ENCODE measurements around the gene TTLL6. TPM values are rescaled to one million over a fixed set of nuclear protein-coding genes. Genes with fewer than 3 reads are reported as not detected.

TTLL6 gene
- total and polyA plus RNA-seq, 12 donors: 0.06 to 0.73 (median 0.21) TPM; not detected in 8

DNA sequence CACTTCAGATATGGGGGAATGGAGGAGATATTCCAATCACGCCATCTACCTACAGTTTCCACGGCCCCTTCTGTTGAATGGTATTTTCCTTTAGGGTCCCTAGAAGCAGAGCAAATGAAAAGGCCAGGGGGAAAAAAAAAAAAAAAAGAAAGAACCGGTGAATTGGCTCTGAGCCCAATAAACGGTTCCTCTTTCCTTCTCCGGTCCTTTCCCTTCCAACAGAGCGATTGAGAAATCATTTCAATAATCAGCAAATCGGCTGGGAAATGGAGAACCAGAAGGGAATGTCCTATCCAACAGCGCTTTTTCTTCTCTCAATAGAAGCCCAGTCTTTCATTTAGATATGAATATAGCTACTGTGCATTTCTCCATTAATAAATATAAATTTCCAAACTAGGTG is 61.7 kb downstream of the TTLL6 start:
- peaks cover 36 to 100% (median 100%) of the 10 kb centered on the region in 7 donors for H3K27me3 ChIP-seq
- intact Hi-C loops (cut with DNase I): no loop called here
- WGBS, 2 donors: 16% methylated on average over 8 of the region's 8 CpGs

DNA sequence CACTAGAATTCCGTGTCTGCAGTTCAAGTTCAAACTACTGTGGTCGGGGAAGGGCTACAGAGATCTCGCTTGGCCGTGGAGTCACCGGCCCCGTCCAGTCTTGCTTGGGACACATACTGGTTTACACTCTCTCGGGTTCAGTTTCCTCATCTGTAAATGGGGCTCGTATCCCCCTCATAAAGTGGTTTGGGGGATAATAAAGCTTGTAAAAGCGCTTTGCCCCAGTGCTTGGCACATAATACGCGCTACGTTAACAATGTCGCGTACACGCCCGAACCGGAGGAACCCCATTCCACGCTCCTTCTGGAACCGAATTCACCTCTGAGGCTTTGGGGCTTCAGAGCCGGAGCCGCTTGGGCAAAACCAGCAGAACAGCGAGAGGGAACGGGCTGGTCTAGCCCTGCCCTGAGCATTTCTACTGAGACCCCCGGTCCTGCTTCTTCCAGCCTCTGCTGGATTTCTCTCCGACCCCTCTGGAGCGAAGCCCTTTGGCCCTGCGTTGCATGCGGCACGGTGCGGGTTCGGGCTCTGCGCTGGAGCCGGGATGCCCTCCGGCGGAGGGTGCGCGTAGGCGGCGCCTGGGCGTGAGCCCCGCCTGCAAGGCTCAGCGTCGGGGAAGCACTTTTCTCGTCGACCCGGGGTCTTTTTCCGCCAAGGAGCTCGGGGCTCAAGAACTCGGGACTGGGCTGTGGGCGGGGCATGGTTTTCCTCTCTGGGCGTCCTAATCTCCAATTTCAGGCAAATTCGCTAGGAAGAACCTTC is 62.3 kb downstream of the TTLL6 start:
- ATAC-seq: peak in 1 of 8 donors; percentile 9
- peaks cover 0 to 37% (median 8%) of the 10 kb centered on the region in 9 donors for H3K4me1 ChIP-seq
- H3K9me3 ChIP-seq: no peaks in the 10 kb centered on the region
- H3K27me3 ChIP-seq: peaks cover 43 to 100% (median 100%) of the 10 kb centered on the region in 7 donors
- no peak overlapping the region for H3K27ac ChIP-seq
- WGBS, 2 donors: 6% methylated on average over 52 of the region's 52 CpGs
- no peaks in the 10 kb centered on the region for H3K36me3 ChIP-seq
- intact Hi-C loops (cut with DNase I): no loop called here
- DNase-seq: no peak
- TF ChIP-seq, protein P1, sequence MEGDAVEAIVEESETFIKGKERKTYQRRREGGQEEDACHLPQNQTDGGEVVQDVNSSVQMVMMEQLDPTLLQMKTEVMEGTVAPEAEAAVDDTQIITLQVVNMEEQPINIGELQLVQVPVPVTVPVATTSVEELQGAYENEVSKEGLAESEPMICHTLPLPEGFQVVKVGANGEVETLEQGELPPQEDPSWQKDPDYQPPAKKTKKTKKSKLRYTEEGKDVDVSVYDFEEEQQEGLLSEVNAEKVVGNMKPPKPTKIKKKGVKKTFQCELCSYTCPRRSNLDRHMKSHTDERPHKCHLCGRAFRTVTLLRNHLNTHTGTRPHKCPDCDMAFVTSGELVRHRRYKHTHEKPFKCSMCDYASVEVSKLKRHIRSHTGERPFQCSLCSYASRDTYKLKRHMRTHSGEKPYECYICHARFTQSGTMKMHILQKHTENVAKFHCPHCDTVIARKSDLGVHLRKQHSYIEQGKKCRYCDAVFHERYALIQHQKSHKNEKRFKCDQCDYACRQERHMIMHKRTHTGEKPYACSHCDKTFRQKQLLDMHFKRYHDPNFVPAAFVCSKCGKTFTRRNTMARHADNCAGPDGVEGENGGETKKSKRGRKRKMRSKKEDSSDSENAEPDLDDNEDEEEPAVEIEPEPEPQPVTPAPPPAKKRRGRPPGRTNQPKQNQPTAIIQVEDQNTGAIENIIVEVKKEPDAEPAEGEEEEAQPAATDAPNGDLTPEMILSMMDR (IDR thresholded peaks at IDR 0.05): no peak
- no peak overlapping the region for H3K4me3 ChIP-seq

More for the DNA sequence above, 61.7 kb downstream of the TTLL6 start:
- ATAC-seq (no peak), DNase-seq (no peak)
- no peaks in the 10 kb centered on the region for H3K9me3 ChIP-seq
- peaks cover 0 to 37% (median 8%) of the 10 kb centered on the region in 9 donors for H3K4me1 ChIP-seq
- TF ChIP-seq, protein P1 (IDR thresholded peaks at IDR 0.05): no peak
- H3K36me3 ChIP-seq: no peaks in the 10 kb centered on the region
- H3K4me3 ChIP-seq: no peak overlapping the region
- H3K27ac ChIP-seq: no peak overlapping the region

DNA sequence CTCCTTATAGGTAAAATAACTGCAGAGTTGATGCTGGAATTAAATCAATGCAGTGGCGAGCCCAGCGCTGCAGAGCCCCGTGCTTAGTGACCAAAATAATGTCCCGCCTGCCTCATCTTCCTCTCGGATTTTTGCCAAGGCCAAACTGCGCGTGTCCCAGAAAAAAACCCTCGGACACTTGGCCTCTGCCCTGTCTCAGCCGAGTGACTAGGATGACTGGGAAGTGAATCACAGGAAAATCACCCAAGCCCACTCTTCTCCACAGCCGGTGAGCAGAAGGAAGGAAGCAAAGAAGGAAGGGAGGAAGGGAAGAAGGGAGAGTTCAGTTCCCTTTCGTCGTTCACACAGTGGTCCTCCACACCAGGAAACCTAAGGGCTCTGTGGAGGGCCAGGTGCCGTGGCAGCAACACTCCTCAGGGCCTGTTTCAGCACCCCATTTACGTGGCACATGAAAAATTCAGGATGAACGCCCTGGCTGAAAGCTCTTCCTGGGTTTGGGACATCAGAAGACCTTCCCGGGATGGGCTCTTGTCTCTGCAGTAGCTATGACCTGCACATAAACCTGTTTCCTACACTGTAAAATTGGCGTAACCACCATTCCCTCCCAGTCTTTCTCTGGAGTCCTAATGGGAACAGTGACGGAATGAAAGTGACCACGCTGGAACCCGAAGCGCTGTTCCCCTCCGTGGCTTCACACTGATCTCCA is 63.1 kb downstream of the TTLL6 start:
- H3K4me1 ChIP-seq: peaks cover 0 to 37% (median 8%) of the 10 kb centered on the region in 9 donors
- peak in 1 of 8 donors; percentile 15 for ATAC-seq
- no peak overlapping the region for H3K27ac ChIP-seq
- TF ChIP-seq, protein P1 (IDR thresholded peaks at IDR 0.05): no peak
- H3K36me3 ChIP-seq: no peaks in the 10 kb centered on the region
- H3K9me3 ChIP-seq: no peaks in the 10 kb centered on the region
- 9 to 10% methylated on average over 22 of the region's 22 CpGs for WGBS, 2 donors
- peaks cover 45 to 100% (median 100%) of the 10 kb centered on the region in 7 donors for H3K27me3 ChIP-seq
- intact Hi-C loops (cut with DNase I): no loop called here
- H3K4me3 ChIP-seq: no peak overlapping the region
- DNase-seq: no peak

DNA sequence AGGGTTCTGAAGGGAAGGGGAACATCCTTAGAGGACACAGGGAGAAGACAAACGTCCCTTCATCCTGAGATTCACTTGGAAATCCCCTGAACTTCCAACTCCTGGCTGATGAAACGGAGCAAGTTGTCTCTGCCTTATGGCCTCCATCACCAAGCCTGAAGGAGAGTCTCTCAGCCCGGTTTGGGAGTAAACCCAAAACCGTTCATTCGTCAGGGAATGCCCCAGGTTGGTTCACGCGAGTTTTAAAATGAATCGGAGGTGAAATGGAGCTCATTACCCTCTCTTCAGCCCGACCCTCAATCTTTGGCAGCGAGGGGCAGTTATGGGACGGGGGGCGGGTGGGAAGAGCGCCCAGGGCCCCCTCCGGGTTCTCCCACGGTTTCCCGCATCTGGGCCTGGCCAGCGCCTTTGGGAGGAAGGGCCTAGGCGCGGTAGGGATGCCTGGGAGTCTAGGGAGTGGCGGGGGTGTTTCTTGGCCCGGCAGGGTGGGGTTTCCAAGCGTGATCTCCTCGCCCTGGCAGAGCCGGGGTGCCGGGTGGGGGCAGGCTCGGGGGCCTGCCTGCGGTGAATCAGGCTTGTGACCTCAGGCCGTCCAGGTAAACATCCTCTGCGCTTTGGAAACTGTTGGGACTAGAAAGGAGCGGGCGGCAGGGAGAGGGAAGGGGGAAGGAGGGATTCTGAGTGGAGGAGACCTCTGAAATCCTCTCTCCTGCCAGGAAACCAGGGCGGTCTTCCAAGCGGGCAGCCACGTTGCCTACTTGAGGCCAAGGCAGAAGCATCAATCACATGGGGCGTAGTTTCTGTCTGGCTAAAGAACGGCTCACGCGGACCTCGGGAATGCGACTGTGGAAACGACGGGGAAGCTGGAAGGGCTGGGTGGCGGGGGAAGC is 64.4 kb downstream of the TTLL6 start:
- Histone ChIP-seq H3K27ac (no peak overlapping the region), H3K9me3 (no peaks in the 10 kb centered on the region), H3K27me3 (peaks cover 44 to 100% (median 100%) of the 10 kb centered on the region in 7 donors), H3K4me3 (no peak overlapping the region), H3K36me3 (no peaks in the 10 kb centered on the region), H3K4me1 (peaks cover 0 to 37% (median 8%) of the 10 kb centered on the region in 9 donors)
- 4 to 5% methylated on average over 43 of the region's 43 CpGs for WGBS, 2 donors
- DNase-seq (no peak), ATAC-seq (no peak)
- TF ChIP-seq, protein P1 (IDR thresholded peaks at IDR 0.05): no peak
- intact Hi-C loops (cut with DNase I): no loop called here
